HCT116 (cell line): ENCODE measurements around the gene NGF. TPM values are rescaled to one million over a fixed set of nuclear protein-coding genes. Genes with fewer than 3 reads are reported as not detected.

ENCODE experiments used
- ATAC-seq: fragments of 200-7000 bp; cut with Tn5 transposase; 2 replicates; pipeline ENCODE4 v1.9.1; 2020; ENCODE audit warnings: mild to moderate bottlenecking, moderate library complexity
- BruUV-seq: library from RNA; stranded (reverse); fragments of 400-500 nt; replicated peaks from 2 replicates; lab custom pipeline; 2021; lab: Mats Ljungman, UMichigan
- CTCF ChIA-PET: fragments of 300-600 bp; sonication (Branson Sonifier 250); formaldehyde crosslinking; loops from one replicate; lab custom pipeline; 2021; ENCODE audit warnings: antibody characterized with exemption; lab: Charles Lee
- POLR2A ChIA-PET: fragments of 300-600, 350-600 bp; sonication (Branson Sonifier 250); formaldehyde crosslinking; loops from one replicate; lab custom pipeline; 2021; ENCODE audit warnings: antibody characterized with exemption; lab: Charles Lee
- RAD21 ChIA-PET, 2 experiments: fragments of 300-600 bp; sonication (Branson Sonifier 250); formaldehyde crosslinking; loops; one replicate each; lab custom pipeline; 2023; ENCODE audit warnings: low total read pairs in 2 of 2; ENCODE audit not compliant: uncharacterized antibody in 2 of 2, unreplicated experiment in 2 of 2, low non-redundant PET in 1 of 2; lab: Charles Lee
- DNase-seq: peaks from one replicate; pipeline ENCODE4 v3.0.0-alpha.2; 2010; ENCODE audit warnings: low read depth, low spot score
- H2AFZ ChIP-seq: fragments of 200-600 bp; shearing (Covaris generic), sonication (generic); 2 replicates; pipeline ENCODE4 v1.6.1; 2017; ENCODE audit warnings: low read depth, mixed run types, mixed read lengths, antibody characterized with exemption, low read length; ENCODE audit not compliant: poor library complexity, severe bottlenecking
- H3K27ac ChIP-seq: 2 replicates; pipeline ENCODE4 v1.5.1; 2012; ENCODE audit warnings: low read depth, low read length
- H3K27me3 ChIP-seq: fragments of 200-600 bp; sonication (generic); 2 replicates; pipeline ENCODE4 v1.6.1; 2016; ENCODE audit warnings: mixed run types, low read length, mixed read lengths; ENCODE audit not compliant: insufficient read depth
- H3K36me3 ChIP-seq, 2 experiments: fragments of 200-500 bp in 1 of 2; fragments of 200-600 bp in 1 of 2; sonication (Bioruptor generic) in 1 of 2; sonication (generic) in 1 of 2; 2 replicates each; pipeline versions ENCODE4 v1.5.1 to v1.6.1; 2014 to 2016; ENCODE audit warnings: low read length in 2 of 2, inconsistent platforms in 1 of 2, mixed read lengths in 1 of 2, mixed run types in 1 of 2; ENCODE audit not compliant: insufficient read depth in 2 of 2, control insufficient read depth in 1 of 2
- H3K4me1 ChIP-seq, 2 experiments: fragments of 200-600 bp in 1 of 2; sonication (generic) in 1 of 2; 2 replicates each; pipeline versions ENCODE4 v1.5.1 to v1.6.1; 2012 to 2017; ENCODE audit warnings: low read length in 2 of 2, inconsistent platforms in 1 of 2, mild to moderate bottlenecking in 1 of 2, mixed read lengths in 1 of 2, mixed run types in 1 of 2, moderate library complexity in 1 of 2; ENCODE audit not compliant: insufficient read depth in 2 of 2, control insufficient read depth in 1 of 2
- H3K4me2 ChIP-seq: fragments of 200-600 bp; sonication (generic); 2 replicates; pipeline ENCODE4 v1.6.1; 2017; ENCODE audit warnings: mixed run types, low read length, mixed read lengths
- H3K4me3 ChIP-seq, 2 experiments: fragments of 200-600 bp in 1 of 2; sonication (generic) in 1 of 2; replicated peaks in 1 of 2; 2 replicates each; pipeline ENCODE4 v1.5.1; 2011 to 2016; ENCODE audit warnings: low read length in 2 of 2, control low read depth in 1 of 2, low read depth in 1 of 2, mild to moderate bottlenecking in 1 of 2, mixed read lengths in 1 of 2, mixed run types in 1 of 2
- H3K79me2 ChIP-seq: fragments of 200-600 bp; sonication (generic); 2 replicates; pipeline ENCODE4 v1.6.1; 2017; ENCODE audit warnings: mild to moderate bottlenecking, mixed run types, low read length, moderate library complexity, mixed read lengths; ENCODE audit not compliant: insufficient read depth
- H3K9ac ChIP-seq: fragments of 200-600 bp; sonication (generic); 2 replicates; pipeline ENCODE4 v1.6.1; 2016; ENCODE audit warnings: low read length, mixed read lengths
- H3K9me2 ChIP-seq: fragments of 200-600 bp; sonication (generic), shearing (Covaris generic); 2 replicates; pipeline ENCODE4 v1.6.1; 2017; ENCODE audit warnings: mixed run types, mild to moderate bottlenecking, moderate library complexity; ENCODE audit not compliant: insufficient read depth
- H3K9me3 ChIP-seq, 2 experiments: fragments of 200-500 bp in 1 of 2; fragments of 200-600 bp in 1 of 2; sonication (Bioruptor generic) in 1 of 2; sonication (generic) in 1 of 2; 2 replicates each; pipeline ENCODE4 v1.6.1; 2014 to 2017; ENCODE audit warnings: low read length in 2 of 2, mixed read lengths in 2 of 2, inconsistent platforms in 1 of 2, low read depth in 1 of 2, mild to moderate bottlenecking in 1 of 2, mixed run types in 1 of 2, moderate library complexity in 1 of 2; ENCODE audit not compliant: control insufficient read depth in 1 of 2, insufficient read depth in 1 of 2
- H4K20me1 ChIP-seq: fragments of 200-600 bp; sonication (generic), shearing (Covaris generic); 2 replicates; pipeline ENCODE4 v1.6.1; 2017; ENCODE audit warnings: mixed run types, mild to moderate bottlenecking, moderate library complexity; ENCODE audit not compliant: insufficient read depth
- CBX3 ChIP-seq: IDR thresholded peaks from 2 replicates; pipeline ENCODE4 v1.6.1; 2012; ENCODE audit warnings: low read depth
- ELF1 ChIP-seq: IDR thresholded peaks from 2 replicates; pipeline ENCODE4 v1.6.1; 2012; ENCODE audit warnings: low read depth, borderline replicate concordance
- EZH2 ChIP-seq: fragments of 200-600 bp; sonication (generic); IDR thresholded peaks from 2 replicates; pipeline ENCODE4 v1.6.1; 2017; ENCODE audit warnings: antibody characterized with exemption, mixed run types
- JUND ChIP-seq: IDR thresholded peaks from 2 replicates; pipeline ENCODE4 v1.6.1; 2012
- POLR2A ChIP-seq: IDR thresholded peaks from 2 replicates; pipeline ENCODE4 v1.7.0; 2011; ENCODE audit warnings: borderline replicate concordance; ENCODE audit not compliant: insufficient read depth, insufficient read length; ENCODE audit errors: extremely low read depth
- RAD21 ChIP-seq: IDR thresholded peaks from 2 replicates; pipeline ENCODE4 v1.6.1; 2012; ENCODE audit warnings: low read depth, mild to moderate bottlenecking
- SP1 ChIP-seq: IDR thresholded peaks from 2 replicates; pipeline ENCODE4 v1.6.1; 2012; ENCODE audit warnings: low read depth
- TCF7L2 ChIP-seq: IDR thresholded peaks from 2 replicates; pipeline ENCODE4 v1.7.0; 2011; ENCODE audit warnings: borderline replicate concordance, inconsistent platforms; ENCODE audit not compliant: insufficient read depth, insufficient read length; ENCODE audit errors: extremely low read depth
- ZFX ChIP-seq: fragments of 450-650 bp; IDR thresholded peaks from 2 replicates; pipeline ENCODE4 v1.6.1; 2017
- intact Hi-C: fragments of 100-400 bp; cut with micrococcal nuclease; formaldehyde crosslinking; loops from 2 replicates; pipeline ENCODE4 v1.10.0; 2022
- total RNA-seq: library from RNA; stranded (reverse); gene quantifications from one replicate; pipeline ENCODE4 v1.2.1, GENCODE V29; 2021; ENCODE audit not compliant: unreplicated experiment
- TF ChIP-seq, protein P1 (sequence below), 3 experiments: fragments of 200-600 bp in 1 of 3; sonication (generic) in 1 of 3; IDR thresholded peaks in 2 of 3; conservative IDR thresholded peaks in 1 of 3; 2 replicates each; pipeline ENCODE4 v1.5.1; 2012 to 2017; ENCODE audit warnings: low read depth in 2 of 3, low read length in 2 of 3, antibody characterized with exemption in 1 of 3, borderline replicate concordance in 1 of 3, control low read depth in 1 of 3, mild to moderate bottlenecking in 1 of 3, mixed read lengths in 1 of 3, mixed run types in 1 of 3, moderate library complexity in 1 of 3; ENCODE audit not compliant: insufficient read depth in 1 of 3
- TF ChIP-seq, protein P2 (sequence below): IDR thresholded peaks from 2 replicates; pipeline ENCODE4 v1.6.1; 2012

Gene NGF
- total RNA-seq, 1 experiment from 2014 or later, result not detected

DNA sequence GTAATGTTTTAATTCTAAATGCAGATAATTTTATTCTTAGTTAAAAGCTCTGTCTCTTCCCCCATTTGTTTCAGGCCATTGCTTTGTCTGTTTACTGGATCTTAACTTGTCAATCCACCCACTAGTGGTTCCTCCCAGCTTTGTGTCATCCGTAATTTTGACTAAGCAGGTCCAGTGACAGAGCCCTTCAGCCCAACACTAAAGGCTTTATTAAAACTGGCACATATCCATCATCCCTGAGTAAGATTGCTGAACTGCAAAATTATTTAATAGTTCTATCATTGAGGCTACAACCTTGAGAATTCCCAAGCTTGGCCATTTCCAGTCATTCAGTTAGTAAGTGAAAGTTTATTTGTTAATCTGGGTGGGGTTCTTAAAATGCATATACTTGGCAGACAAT, 96.7 kb downstream of the NGF start:
- H3K36me3 ChIP-seq, result no peaks in the 10 kb centered on the region
- POLR2A ChIA-PET, result no interaction called here
- no peak for ATAC-seq

More for the DNA sequence above, 96.7 kb downstream of the NGF start:
- RAD21 ChIA-PET, result no interaction called here
- H2AFZ ChIP-seq, result no peak overlapping the region
- no peak overlapping the region for H3K9ac ChIP-seq
- H3K4me3 ChIP-seq, result no peak overlapping the region
- no peaks in the 10 kb centered on the region for H3K79me2 ChIP-seq
- no TSS peak for BruUV-seq
- CTCF ChIA-PET, result no interaction called here
- intact Hi-C loops, result no loop called here
- H3K27me3 ChIP-seq, result no peaks in the 10 kb centered on the region
- DNase-seq, result no peak
- peaks cover 0 to 7% of the 10 kb centered on the region in 2 experiments; a peak in 1 of 4 replicates for H3K9me3 ChIP-seq
- no peak overlapping the region for H3K4me2 ChIP-seq
- peaks cover 0 to 7% of the 10 kb centered on the region in 2 experiments; a peak in 1 of 4 replicates for H3K4me1 ChIP-seq
- no peak overlapping the region for H3K27ac ChIP-seq
- no peaks in the 10 kb centered on the region for H4K20me1 ChIP-seq
- no peaks in the 10 kb centered on the region for H3K9me2 ChIP-seq
- TF ChIP-seq POLR2A (no peak), CBX3 (no peak), SP1 (no peak), TCF7L2 (no peak), ZFX (no peak), ELF1 (no peak), RAD21 (no peak), EZH2 (no peak), JUND (no peak)
- TF ChIP-seq, protein P1, sequence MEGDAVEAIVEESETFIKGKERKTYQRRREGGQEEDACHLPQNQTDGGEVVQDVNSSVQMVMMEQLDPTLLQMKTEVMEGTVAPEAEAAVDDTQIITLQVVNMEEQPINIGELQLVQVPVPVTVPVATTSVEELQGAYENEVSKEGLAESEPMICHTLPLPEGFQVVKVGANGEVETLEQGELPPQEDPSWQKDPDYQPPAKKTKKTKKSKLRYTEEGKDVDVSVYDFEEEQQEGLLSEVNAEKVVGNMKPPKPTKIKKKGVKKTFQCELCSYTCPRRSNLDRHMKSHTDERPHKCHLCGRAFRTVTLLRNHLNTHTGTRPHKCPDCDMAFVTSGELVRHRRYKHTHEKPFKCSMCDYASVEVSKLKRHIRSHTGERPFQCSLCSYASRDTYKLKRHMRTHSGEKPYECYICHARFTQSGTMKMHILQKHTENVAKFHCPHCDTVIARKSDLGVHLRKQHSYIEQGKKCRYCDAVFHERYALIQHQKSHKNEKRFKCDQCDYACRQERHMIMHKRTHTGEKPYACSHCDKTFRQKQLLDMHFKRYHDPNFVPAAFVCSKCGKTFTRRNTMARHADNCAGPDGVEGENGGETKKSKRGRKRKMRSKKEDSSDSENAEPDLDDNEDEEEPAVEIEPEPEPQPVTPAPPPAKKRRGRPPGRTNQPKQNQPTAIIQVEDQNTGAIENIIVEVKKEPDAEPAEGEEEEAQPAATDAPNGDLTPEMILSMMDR (IDR thresholded peaks at IDR 0.05 in 2 of 3, conservative IDR thresholded peaks at IDR 0.05 in 1 of 3; ENCODE audit: borderline replicate concordance in 1 of 3, insufficient read depth in 1 of 3, low read depth in 2 of 3, low read length in 2 of 3), result no peak
- TF ChIP-seq, protein P2, sequence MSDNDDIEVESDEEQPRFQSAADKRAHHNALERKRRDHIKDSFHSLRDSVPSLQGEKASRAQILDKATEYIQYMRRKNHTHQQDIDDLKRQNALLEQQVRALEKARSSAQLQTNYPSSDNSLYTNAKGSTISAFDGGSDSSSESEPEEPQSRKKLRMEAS, result no peak
- TF ChIP-seq, all 23 proteins: peak for 0
